HUDEP-2 (cell line): ENCODE measurements around the gene MACROD2.

Source experiments
- DNase-seq, 76 experiments: peaks; one replicate each; lab custom pipeline; 2025; ENCODE audit not compliant: unreplicated experiment in 76 of 76; lab: John Stamatoyannopoulos, UW

Gene MACROD2

DNA sequence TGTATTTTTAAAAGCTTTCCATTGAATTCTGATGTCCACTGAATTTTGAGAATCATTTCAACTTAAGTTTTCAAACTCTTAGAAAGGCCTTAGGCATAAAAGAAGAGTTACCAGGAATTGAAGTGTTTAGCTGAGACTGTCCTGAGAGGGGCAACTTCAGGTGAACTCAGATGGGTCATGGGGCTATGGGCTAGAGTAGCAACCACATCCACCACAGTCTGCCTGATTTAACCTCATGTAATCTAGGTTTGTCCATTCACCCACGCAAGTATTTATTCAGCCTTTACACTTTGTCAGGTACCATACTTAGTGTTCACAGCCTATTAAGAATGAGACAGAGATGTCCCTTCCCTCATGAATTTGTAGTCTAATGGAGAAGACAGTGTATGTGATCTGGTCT is 2076.9 kb downstream of the MACROD2 start:
- no peak for DNase-seq

- DNase-seq: no peak
These were observed 2083.0 kb downstream of the MACROD2 start for GRCh38 chr20:16078172-16078898.

DNA sequence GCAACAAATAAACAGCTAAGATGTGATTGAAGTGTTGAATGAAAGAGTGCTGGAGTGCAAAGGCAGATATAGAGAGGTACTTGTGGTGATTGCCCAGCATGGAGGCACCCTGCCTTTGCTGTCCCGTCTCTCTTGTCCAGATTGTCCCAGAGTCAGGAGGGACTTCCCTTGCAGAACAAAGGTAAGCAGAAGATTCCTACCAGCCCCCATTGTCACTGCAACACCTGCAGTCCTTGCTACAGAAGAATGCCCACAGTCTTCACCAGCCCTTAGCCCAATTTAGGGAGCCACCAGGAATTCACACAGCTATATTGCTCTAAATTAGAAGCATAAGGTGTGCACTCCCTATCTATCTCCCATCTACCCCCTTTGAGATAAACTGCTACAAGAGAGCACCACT is 2086.1 kb downstream of the MACROD2 start:
- no peak for DNase-seq

- DNase-seq: no peak
These were observed 2086.8 kb downstream of the MACROD2 start for GRCh38 chr20:16082051-16082550.

GRCh38 chr20:16083639-16084280 is 2088.4 kb downstream of the MACROD2 start:
- no peak for DNase-seq

DNA sequence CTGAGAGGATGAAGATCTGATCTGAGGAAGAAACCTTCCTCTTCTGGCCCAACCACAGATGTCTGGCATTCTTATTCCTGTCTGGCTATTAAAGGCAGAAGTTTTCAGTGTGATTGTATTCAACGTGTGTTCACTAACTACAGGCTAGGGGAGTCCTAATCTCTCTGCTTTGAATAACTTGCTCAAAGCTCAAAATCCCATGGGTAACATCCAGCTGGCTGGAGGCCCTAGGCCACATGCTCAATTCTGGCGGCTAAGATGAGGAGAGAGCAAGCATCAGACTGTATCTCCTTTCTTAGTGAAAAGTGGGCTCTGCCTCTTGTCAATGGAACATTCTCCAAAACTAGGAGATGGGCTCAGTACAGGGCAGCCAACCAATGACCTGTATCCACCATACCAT is 2099.9 kb downstream of the MACROD2 start:
- DNase-seq: no peak

GRCh38 chr20:16096756-16097326 is 2101.5 kb downstream of the MACROD2 start:
- DNase-seq: no peak

GRCh38 chr20:16097788-16098187 is 2102.5 kb downstream of the MACROD2 start:
- DNase-seq: no peak

DNA sequence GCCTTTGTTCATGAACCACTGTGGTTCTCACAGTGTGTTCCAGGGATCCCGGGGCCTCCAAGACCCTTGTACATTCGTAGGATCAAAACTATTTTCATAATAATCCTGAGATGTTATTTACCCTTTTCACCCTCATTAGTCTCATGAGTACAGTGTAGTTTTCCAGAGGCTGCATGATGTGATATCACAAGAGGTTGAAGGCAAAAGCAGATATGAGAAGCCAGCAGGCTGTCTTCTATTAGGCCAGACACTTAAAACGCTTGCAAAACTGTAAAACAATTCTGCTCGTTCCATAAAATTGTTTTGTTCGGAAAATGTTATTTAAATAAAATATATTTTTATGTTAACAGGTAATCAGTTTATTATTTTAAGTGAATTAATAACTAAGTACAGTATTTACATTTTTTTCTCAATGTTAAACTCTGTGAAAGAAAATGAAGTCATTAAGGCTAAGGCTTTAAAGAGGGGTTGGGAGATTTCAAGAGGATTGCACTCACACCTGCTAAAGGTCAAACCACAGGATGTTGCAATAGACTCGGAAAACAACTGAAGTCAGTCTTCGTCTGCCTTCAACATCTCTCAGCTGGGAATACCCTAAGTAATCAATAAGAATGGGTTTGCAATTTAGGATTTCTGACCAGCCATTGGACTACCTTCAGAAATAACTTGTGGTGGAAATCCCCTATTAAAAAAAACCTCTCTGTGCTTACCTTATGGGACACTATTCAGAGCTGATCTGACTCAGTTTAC is 2103.7 kb downstream of the MACROD2 start:
- DNase-seq: no peak

DNA sequence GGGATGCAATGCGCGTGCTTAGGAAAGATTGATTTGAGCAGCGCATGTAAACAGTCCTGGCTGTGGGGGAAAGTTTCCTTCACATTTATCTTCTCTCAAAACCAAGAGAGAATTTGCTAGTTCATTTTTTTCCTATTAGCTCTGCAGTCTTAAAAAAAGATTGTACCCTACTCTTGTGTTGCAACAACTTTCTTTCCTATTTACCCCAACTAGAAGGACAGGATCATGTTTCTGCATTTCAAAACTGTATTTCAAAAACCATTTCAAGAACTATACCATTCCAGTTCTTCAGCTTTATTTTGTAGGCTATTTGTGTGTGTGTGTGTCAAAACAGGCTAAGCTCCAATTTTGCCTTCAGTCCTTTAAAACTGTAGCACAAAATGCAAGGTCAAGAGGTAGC is 2104.8 kb downstream of the MACROD2 start:
- DNase-seq: no peak

DNA sequence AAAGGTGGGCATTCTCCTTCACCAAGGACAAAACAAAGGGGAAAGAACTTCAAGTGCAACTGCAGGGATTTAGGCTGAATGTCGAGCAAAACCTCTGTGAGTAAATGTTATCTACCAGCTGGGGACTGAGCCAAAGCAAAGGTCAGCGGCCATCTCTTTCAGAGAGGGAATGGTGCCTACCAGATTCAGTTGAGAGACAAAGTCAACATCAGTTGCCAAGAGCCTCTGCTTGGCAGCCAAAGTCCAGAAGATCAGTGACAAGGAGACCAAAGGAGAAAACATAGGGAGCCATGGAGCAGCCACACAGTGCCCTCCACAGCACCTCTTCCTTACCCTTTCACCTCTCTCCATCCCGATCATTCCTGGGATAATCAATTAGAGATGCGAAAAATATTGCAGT is 2105.5 kb downstream of the MACROD2 start:
- DNase-seq: no peak
